Keratinocyte (primary cell): ENCODE data around the gene FAM174B. TPM values are rescaled to one million over a fixed set of nuclear protein-coding genes. Genes with fewer than 3 reads are reported as not detected.

ENCODE experiments used
- DNase-seq: peaks from one replicate; pipeline ENCODE4 v3.0.0-alpha.2; 2011; ENCODE audit warnings: low read depth, missing footprints, low spot score
- FAIRE-seq: peaks from 2 replicates; lab custom pipeline; 2011; peaks lifted over from hg19 to GRCh38; lab: Jason Lieb, UNC
- H2AFZ ChIP-seq: 2 replicates; pipeline ENCODE4 v1.6.0; 2012; ENCODE audit warnings: low read length, control low read depth, inconsistent platforms; ENCODE audit not compliant: control insufficient read depth
- H3K27ac ChIP-seq: 2 replicates; pipeline ENCODE4 v1.5.1; 2011; ENCODE audit warnings: low read length; ENCODE audit not compliant: control insufficient read depth, insufficient read depth
- H3K27me3 ChIP-seq: 3 replicates; pipeline ENCODE4 v1.6.0; 2011; ENCODE audit warnings: low read length; ENCODE audit not compliant: control insufficient read depth, insufficient read depth; ENCODE audit errors: extremely low read depth
- H3K36me3 ChIP-seq, 2 experiments: 2 replicates in 1 of 2; 3 replicates in 1 of 2; pipeline ENCODE4 v1.5.1; 2011; ENCODE audit warnings: low read length in 2 of 2, mild to moderate bottlenecking in 1 of 2; ENCODE audit not compliant: control insufficient read depth in 2 of 2, insufficient read depth in 2 of 2; ENCODE audit errors: extremely low read depth in 1 of 2
- H3K4me1 ChIP-seq: 3 replicates; pipeline ENCODE4 v1.5.1; 2011; ENCODE audit warnings: low read length; ENCODE audit not compliant: control insufficient read depth, insufficient read depth; ENCODE audit errors: extremely low read depth
- H3K4me2 ChIP-seq: 3 replicates; pipeline ENCODE4 v1.6.0; 2011; ENCODE audit warnings: low read depth, low read length; ENCODE audit not compliant: control insufficient read depth, insufficient read depth; ENCODE audit errors: extremely low read depth
- H3K4me3 ChIP-seq, 3 experiments: fragments of 200-600 bp in 1 of 3; sonication (generic) in 1 of 3; 2 replicates in 2 of 3; 3 replicates in 1 of 3; pipeline ENCODE4 v1.5.1; 2011 to 2016; ENCODE audit warnings: low read length in 3 of 3, mild to moderate bottlenecking in 3 of 3, control low read depth in 2 of 3, inconsistent platforms in 1 of 3, low read depth in 1 of 3, mixed read lengths in 1 of 3, mixed run types in 1 of 3, moderate library complexity in 1 of 3; ENCODE audit not compliant: control insufficient read depth in 2 of 3, insufficient read depth in 2 of 3; ENCODE audit errors: extremely low read depth in 1 of 3
- H3K79me2 ChIP-seq: 2 replicates; pipeline ENCODE4 v1.6.0; 2012; ENCODE audit warnings: low read length; ENCODE audit not compliant: control insufficient read depth, insufficient read depth
- H3K9ac ChIP-seq: 3 replicates; pipeline ENCODE4 v1.6.0; 2011; ENCODE audit warnings: low read length; ENCODE audit not compliant: control insufficient read depth, insufficient read depth; ENCODE audit errors: extremely low read depth
- H3K9me1 ChIP-seq: 3 replicates; pipeline ENCODE4 v1.6.0; 2011; ENCODE audit warnings: low read length; ENCODE audit not compliant: control insufficient read depth, insufficient read depth; ENCODE audit errors: extremely low read depth
- H3K9me3 ChIP-seq: 2 replicates; pipeline ENCODE4 v1.5.1; 2012; ENCODE audit warnings: low read depth, low read length; ENCODE audit not compliant: control insufficient read depth
- H4K20me1 ChIP-seq: 3 replicates; pipeline ENCODE4 v1.6.0; 2011; ENCODE audit warnings: low read length; ENCODE audit not compliant: control insufficient read depth, insufficient read depth; ENCODE audit errors: extremely low read depth
- CTCF ChIP-seq, 3 experiments: IDR thresholded peaks in 1 of 3; conservative IDR thresholded peaks in 1 of 3; optimal IDR thresholded peaks in 1 of 3; 2 replicates in 2 of 3; 3 replicates in 1 of 3; pipeline versions ENCODE3 to v1.5.1; 2011; ENCODE audit warnings: low read length in 3 of 3, mild to moderate bottlenecking in 3 of 3, moderate library complexity in 2 of 3, control low read depth in 1 of 3, inconsistent platforms in 1 of 3; ENCODE audit not compliant: insufficient read depth in 2 of 3; ENCODE audit errors: extremely low read depth in 1 of 3
- EZH2 ChIP-seq: IDR thresholded peaks from one replicate; pipeline ENCODE4 v1.6.1; 2012; ENCODE audit warnings: inconsistent platforms, mild to moderate bottlenecking, low read length, moderate library complexity
- dilution Hi-C: fragments of 300-500 bp; cut with MboI; formaldehyde crosslinking; loops from one replicate; pipeline ENCODE4 v1.7.0; 2020; ENCODE audit warnings: low sequenced_read_pairs; ENCODE audit not compliant: extremely low pct_ligation_motif_present
- polyA plus RNA-seq, 5 experiments: library from polyadenylated mRNA; depleted of rRNA in 3 of 5; stranded (reverse) in 3 of 5; stranded (forward) in 1 of 5; unstranded in 1 of 5; fragments of >200 nt; gene quantifications; 1 replicate in 1 of 5; 2 replicates in 3 of 5; 3 replicates in 1 of 5; pipeline versions ENCODE4 v1.2.1 to v1.2.3, GENCODE V29; 2011 to 2012; ENCODE audit warnings: missing spikeins in 2 of 5, low read depth in 1 of 5, low replicate concordance in 1 of 5

Gene FAM174B
- polyA plus RNA-seq, 1 donor (not counting 4 experiments of a cell fraction or from before 2014, with no cell fraction given), result 0.73 TPM

- Histone ChIP-seq H4K20me1 (no peaks in the 10 kb centered on the region), H3K4me1 (no peaks in the 10 kb centered on the region)
- dilution Hi-C loops, result no loop called here
Measured at GRCh38 chr15:92638709-92639365, 16.7 kb downstream of the FAM174B start.

GRCh38 chr15:92638291-92638708 lies 17.3 kb downstream of the FAM174B start:
- Histone ChIP-seq H3K9ac (no peak overlapping the region), H3K4me2 (no peak overlapping the region), H4K20me1 (no peaks in the 10 kb centered on the region), H2AFZ (no peak overlapping the region), H3K27ac (no peak overlapping the region), H3K4me1 (no peaks in the 10 kb centered on the region), H3K9me3 (no peaks in the 10 kb centered on the region), H3K79me2 (no peaks in the 10 kb centered on the region), H3K36me3 (no peaks in the 10 kb centered on the region), H3K27me3 (no peaks in the 10 kb centered on the region), H3K9me1 (no peaks in the 10 kb centered on the region), H3K4me3 (no peak overlapping the region)
- dilution Hi-C loops, result no loop called here
- no peak for TF ChIP-seq CTCF (optimal IDR thresholded peaks at IDR 0.05 in 1 of 3, IDR thresholded peaks at IDR 0.05 in 1 of 3, conservative IDR thresholded peaks at IDR 0.05 in 1 of 3; ENCODE audit: extremely low read depth in 1 of 3, insufficient read depth in 2 of 3, low read length in 3 of 3)
- TF ChIP-seq EZH2, result no peak
- DNase-seq (no peak), FAIRE-seq (no peak)

More at GRCh38 chr15:92638709-92639365, 16.7 kb downstream of the FAM174B start:
- no peak overlapping the region for H3K9ac ChIP-seq
- FAIRE-seq (no peak), DNase-seq (no peak)
- no peak overlapping the region for H3K4me3 ChIP-seq
- H3K36me3 ChIP-seq, result no peaks in the 10 kb centered on the region
- H3K9me3 ChIP-seq, result no peaks in the 10 kb centered on the region
- no peaks in the 10 kb centered on the region for H3K9me1 ChIP-seq
- TF ChIP-seq CTCF (optimal IDR thresholded peaks at IDR 0.05 in 1 of 3, IDR thresholded peaks at IDR 0.05 in 1 of 3, conservative IDR thresholded peaks at IDR 0.05 in 1 of 3; ENCODE audit: extremely low read depth in 1 of 3, insufficient read depth in 2 of 3, low read length in 3 of 3) (no peak), EZH2 (no peak)
- H3K27ac ChIP-seq, result no peak overlapping the region
- no peak overlapping the region for H2AFZ ChIP-seq
- H3K4me2 ChIP-seq, result no peak overlapping the region
- no peaks in the 10 kb centered on the region for H3K79me2 ChIP-seq
- no peaks in the 10 kb centered on the region for H3K27me3 ChIP-seq
